ENCODE measurements around the gene VANGL2.

Gene VANGL2

DNA sequence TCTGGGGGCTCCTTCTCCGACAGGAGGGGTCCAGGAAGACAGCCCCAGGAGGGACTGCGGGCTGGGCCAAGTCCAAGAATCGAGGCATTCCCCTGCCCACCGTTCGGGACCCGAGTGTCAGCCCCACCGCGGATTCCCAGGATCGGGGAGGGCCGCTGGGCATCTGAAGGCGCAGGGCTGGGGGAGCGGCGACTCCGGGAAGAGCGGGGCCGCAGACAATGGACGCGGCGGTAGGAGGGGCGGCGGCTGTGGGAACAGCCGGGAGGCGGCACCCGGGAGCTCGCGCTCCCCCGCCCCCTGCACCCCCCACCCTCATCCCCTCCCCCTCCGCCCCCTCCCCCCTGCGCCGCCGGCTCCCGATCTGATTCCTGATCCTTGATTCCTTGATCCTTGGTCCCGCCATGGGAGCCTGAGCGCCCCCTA is at the start of gene VANGL2:
Gene VANGL2, plus strand, starts transcription at position 342 of the 423 bp plus-strand sequence. CDS start 15,274 bp downstream, outside the sequence.
- no peak for DNase-seq (ENCODE audit: low read depth, low spot score)

DNA sequence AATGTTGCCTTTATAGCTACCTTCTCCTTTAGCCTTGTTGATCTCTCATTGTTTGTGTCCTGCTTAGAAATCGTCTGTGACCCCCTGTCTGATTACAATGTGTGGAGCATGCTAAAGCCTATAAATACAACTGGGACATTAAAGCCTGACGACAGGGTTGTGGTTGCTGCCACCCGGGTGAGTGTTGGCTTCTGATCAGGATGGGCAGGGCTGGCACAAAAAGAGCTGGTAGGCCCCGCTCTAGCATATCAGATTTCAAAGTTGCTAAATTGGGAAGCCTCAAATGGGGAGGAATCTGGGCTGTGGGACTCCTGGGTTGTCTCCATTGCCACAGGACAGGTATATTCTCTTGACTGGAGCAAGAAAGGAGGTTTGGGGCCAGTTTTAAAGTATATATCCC is 48.7 kb upstream of the VANGL2 start:
- DNase-seq (ENCODE audit: low read depth, low spot score): no peak

DNA sequence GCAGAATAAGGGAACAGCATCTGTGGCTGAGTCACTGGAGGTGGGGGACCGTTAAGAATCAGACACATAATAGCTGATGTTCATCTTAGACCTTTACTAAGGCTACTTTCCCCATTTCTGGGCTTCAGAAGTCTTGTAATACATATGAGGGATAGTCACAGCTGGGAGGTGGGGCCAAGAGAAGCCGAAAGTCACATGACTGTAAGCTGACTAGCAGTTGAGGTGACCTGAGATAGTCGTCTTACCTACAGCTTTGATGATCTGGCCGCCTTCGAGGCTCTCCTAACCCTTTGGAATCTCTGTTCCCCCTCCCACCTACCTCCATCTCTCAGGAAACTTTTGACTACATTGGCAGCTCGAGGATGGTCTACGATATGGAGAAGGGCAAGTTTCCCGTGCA is 47.8 kb upstream of the VANGL2 start:
- no peak for DNase-seq (ENCODE audit: low read depth, low spot score)

DNA sequence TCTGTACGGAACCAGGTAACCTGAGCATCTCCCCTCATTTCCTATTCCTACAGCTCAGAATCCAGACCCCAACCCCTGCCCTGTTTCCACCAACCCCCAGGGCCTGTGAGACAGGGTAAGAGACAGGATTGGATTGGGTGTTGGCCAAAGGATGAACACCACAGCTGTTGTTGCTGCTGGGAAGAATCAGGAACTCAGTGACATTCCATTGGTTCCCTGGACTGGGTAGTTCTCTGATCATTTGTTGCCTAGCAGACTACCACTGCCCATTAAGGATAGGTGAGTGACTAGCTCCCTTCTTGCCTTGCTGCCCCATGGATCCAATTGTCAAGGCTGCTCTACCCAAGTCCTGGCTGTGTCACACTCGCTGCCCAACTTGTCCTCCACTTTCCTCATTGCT is 47.1 kb upstream of the VANGL2 start:
- no peak for DNase-seq (ENCODE audit: low read depth, low spot score)

DNA sequence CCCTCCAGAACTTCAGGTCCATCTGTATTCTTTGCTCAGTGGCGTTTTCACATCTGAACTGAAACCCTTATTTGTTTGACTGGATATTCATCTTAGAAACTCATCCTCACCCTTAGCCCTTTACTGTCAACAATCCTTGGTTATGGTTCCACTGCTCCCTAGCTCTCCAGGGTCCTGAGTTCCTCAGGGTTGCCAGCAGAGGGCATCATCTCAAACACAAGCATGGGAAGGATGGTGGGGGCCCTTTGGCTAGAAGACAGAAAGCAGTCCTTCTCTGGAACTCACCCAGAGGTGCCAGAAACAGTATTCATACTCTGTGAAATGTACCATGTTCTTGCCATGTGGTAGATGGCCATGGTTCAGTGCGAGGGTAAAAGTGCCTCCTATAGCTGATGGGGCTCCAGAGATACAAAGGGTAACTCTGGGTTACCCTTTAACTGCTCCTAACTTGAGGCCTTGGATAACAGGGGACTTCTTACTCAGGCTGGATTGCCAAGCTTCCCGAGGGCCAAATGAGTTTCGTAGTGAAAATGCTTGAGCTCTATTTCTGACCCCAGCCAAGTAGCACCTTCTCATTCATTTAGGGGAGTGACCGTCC is 45.9 kb upstream of the VANGL2 start:
- no peak for DNase-seq (ENCODE audit: low read depth, low spot score)

DNA sequence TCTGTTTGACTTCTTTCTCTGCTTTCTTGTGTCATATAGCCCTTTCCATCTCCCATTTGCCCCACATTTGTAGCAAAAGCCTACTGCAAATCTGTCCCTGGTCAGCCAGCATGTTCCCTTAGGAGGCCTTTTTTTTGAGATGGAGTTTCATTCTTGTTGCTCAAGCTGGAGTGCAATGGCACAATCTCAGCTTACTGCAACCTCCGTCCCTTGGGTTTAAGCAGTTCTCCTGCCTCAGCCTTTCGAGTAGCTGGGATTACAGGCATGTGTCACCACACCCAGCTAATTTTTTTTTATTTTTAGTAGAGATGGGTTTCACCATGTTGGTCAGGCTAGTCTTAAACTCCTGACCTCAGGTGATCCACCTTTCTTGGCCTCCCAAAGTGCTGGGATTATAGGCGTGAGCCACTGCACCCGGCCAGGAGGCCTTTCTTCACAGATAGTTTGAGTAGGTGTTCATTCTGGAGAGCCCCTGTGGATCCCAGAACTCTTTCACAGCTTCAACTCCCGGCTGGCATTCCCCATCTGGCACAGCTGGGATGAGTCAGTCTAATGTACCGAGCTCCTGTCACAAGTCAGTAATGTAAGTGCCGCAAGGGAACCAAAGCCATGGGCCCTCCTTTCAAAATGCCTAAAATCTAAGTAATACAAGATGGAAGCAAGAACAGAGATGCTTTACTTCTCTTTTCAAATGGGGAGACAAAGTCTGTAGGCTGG is 42.9 kb upstream of the VANGL2 start:
- no peak for DNase-seq (ENCODE audit: low read depth, low spot score)

DNA sequence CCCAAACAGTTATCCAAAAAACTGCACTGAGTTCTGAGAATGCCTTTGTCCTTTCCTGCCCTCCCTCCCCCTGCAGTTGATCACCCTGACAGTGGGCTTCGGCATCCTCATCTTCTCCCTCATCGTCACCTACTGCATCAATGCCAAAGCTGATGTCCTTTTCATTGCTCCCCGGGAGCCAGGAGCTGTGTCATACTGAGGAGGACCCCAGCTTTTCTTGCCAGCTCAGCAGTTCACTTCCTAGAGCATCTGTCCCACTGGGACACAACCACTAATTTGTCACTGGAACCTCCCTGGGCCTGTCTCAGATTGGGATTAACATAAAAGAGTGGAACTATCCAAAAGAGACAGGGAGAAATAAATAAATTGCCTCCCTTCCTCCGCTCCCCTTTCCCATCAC is 42.3 kb upstream of the VANGL2 start:
- no peak for DNase-seq (ENCODE audit: low read depth, low spot score)

DNA sequence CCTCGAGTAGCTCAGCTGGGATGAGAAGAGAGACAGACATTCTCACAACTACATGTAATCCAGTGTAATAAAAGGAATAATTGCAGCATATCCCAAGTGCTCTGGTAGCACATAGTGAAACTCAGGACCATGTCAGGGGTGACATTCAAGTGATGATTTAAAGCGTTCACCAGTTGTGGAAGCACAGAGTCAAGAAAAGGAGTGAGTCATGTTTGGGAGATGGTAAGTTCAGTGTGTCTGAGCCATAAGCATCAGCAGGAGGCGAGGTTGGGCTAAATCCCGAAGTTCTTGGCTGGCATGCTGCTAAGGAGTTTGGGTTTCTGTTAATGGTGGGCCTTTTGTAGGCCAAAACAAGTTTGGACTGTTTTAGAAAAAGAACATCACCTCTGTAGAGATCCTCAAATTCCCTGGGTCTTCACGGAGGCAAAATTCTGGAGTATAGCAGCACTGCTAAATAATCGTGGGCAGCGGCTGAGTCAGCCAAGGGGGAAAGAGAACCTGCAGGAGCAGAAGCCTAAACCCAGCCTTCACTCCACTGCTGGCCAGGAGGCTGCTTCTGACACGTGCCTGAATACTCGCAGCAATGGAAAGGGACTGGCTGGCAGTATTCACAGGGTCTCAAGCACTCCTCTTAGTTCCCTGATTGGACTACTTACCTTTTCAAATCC is 40.7 kb upstream of the VANGL2 start:
- DNase-seq (ENCODE audit: low read depth, low spot score): no peak

DNA sequence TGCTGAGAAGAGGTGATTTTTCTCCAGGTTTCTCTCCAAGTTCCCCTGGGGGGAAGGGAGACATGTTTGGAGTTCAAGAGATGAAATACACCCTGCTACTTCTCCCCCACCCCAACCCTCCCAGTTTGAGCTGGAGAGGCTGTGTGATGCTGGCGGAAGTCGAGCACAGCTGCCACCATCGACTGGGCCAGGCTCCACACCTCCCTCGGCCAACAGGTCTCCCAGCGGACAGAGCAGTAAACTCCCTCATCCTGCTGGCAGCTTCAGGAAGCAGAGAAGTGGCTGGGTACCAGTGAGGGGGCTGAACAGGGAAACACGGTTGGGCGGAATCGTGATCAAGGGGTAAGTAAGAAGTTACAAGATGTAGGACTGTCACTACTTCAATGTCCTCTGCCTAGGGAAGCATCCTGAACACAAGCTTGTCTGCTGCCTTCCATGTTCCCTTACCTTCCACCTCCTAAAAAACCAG is 40.1 kb upstream of the VANGL2 start:
- DNase-seq (ENCODE audit: low read depth, low spot score): no peak

DNA sequence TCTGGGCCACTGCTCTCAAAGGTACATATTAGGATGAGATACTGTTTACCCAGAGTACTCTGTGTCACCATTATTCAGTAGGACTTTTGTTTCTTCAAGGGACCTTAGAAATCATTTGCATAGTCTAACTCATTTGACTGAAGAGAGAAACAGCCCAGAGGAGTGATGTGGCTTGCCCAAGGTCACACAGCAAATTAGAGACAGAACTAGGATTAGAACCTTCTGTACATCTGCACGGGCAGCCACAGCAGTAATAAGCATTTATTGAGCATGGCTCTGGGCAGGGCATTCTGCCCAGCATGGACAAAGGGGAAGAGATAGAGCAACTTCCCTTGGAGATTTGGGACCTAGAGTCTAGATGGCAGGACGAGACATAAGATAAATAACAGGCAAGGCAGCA is 39.2 kb upstream of the VANGL2 start:
- no peak for DNase-seq (ENCODE audit: low read depth, low spot score)

DNA sequence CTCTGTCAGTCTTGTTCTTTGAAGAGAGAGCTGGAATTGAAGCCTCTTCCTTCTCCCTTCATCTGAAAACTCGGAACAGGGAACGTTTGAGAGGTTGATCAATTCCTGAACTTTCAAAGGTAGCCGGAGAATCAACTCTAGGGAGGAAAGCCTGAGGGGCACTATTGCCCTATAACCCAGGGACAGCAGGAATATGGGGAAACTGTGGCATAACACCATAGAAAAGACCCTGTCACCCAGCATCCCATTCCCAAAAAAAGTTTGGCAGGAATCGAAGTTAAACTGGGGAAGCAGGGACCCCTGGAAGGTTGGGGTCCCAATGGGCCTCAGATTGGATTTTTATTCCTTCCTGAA is 38.6 kb upstream of the VANGL2 start:
- DNase-seq (ENCODE audit: low read depth, low spot score): no peak

DNA sequence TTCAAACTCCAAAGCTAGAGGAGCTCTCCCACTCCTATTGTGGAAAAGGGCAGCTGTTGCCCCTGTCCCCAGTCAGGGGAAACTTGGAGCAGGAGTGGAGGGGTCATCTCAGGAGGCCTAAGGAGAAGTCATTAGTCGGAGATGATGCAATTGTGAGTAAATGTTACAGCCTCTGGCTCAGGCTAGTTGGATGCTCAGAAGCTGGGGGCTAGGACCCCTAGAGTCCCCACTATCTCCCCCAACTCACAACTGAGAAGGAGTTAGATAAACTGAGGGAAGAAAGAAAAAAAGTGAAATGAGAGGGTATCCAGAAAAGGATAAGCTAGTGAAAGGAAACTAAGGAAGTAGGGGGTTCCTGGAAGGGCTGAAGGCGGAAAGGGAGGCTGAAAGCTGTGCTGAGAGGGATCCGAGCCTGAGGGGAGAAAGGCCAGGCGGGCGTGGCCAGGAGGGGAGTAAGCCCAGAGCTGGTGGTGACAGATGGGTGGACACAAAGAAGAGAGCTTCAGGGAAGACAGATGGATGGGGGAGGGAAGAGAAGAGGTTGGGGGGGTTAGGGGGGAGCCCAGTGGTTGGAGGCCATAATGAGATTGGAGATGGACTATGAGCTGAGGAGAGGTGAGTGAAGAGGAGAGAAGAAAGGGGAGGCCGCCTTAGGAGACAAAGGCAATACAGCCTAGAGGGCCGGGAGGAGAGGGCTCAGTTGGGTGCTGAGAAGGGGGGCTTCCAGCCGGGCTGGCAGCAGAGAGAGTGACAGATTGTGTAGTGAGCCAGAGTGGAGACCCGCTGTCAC is 38.0 kb upstream of the VANGL2 start:
- DNase-seq (ENCODE audit: low read depth, low spot score): no peak

DNA sequence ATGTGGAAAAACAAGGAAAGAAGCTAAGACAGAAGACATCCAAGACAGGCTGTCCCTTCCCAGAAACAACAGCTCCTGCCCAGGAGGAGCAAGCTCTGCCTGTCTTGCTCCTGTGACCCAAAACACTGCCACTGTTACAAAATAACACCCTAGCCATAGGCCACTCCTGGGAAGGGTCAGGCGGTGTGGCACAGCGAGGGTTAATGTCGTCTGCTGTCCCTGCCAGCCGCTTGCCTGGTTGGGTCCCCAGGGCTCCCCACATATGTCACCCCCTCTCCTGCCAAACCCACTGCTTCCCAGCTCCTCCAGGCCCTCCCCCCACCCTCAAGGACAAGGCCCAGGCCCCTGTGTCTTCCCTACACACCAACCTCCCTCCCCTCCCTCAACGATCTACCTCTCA is 37.4 kb upstream of the VANGL2 start:
- no peak for DNase-seq (ENCODE audit: low read depth, low spot score)

DNA sequence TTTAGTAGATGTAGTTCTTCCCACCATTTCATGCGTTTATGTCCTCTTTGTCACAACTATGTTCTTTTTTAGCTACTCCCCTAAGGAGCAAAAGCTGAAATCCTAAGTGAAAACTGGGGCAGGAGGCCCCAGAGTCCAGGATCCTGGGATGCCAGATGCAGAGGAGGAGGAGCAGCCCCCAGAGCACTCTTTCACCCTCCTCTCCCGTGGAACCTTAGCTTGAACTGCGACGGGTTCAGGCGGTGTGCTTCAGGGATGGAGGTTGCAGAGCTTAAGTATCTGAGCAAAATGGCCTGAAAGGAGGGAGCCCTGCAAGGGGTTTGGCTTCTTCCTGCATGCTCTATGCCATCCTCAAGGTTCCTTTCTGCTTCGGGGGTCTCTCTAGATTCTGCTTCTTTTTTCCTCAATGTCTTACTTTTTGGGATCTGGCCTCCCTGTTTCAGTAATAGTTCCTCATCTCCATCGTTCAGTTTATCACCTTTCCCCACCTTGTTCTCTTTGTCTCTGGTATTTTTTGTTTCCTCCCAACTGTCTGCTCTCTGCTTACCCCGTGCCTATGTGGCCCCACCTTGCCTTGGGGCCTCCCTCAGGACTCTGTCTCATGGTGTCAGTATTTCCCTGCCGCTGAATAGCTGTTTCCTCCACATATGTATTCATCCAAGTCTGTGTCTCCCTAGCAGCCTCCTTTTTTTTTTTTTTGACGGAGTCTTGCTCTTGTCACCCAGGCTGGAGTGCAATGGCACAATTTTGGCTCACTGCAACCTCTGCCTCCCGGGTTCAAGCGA is 36.2 kb upstream of the VANGL2 start:
- DNase-seq (ENCODE audit: low read depth, low spot score): no peak

DNA sequence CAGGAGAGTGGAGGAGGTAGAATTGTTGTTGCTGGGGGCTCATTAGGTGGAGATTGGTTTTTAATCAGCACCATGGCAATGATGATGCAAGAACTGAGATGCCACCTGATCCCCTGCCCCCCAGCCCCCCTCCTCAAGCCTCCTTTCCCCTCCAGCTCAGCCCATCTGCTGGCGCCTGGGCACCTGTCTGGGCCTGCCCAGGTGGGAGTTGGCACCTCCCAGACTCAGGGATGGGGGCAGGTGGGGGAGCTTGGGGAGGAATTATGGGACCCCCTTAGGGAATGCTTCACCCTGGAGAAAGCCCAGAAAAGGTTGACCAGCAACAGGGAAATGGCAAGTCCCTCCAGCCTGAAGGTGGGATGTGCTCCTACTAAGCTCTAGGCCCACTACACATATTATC is 35.0 kb upstream of the VANGL2 start:
- no peak for DNase-seq (ENCODE audit: low read depth, low spot score)

DNA sequence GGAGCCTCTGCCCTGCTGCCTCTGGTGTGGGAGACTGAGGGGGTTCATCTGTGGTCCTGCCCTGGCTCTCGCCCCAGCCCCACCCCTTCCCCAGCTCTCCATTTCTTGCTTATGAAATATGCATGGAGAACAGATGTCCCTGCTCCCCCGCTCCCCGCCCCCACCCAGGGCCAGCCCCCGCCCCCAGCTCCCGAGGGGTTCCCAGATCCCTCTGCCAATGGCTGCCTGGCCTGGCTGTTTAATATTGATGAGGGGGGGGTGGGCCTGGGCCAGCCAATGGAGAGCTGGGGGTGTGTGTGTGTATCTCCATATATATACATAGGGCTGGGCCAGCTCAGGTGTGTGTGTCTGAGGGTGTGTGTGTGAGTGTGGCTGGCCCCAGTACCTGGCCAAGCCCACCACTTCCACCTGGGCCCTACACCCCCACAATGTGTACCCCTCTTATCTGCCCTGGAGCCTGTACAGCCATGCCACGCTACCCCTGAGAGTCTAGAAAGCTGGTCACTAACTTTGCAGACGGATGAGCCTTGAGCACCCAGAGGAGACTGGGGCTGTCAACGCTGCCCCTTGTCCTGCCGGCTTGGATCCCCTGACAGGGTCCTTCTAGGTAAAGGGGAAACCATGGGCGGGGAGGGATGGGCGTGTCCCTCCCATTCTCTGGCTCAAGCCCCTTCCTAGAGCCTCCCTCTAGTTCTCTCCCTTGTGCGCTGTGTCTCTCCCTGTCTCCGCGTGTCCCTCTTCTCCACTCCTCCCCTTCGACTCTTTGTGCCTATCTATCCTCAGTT is 33.4 kb upstream of the VANGL2 start, which contains the start of gene NHLH1:
Gene NHLH1, plus strand, starts transcription at position 341 of the 785 bp plus-strand sequence. CDS start 3,661 bp downstream, outside the sequence.
- no peak for DNase-seq (ENCODE audit: low read depth, low spot score)

DNA sequence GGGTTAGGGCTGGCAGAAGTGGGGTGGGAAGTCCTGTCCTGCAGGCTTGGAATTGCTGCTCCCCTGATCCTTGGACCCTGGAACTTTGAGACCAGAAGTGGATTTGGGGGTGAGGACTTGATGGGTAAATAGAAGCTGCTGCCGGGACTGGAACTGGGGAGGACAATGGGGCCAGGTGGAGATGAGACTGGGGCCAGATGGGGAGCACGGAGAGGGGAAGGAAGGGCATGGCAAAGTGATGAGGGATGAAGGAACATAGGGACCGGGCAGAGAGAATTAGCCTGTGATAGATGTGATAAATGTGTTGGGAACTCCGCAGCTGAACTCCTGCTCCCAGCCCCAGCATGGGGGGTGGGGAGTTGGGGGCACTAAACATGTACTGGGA is 32.9 kb upstream of the VANGL2 start:
- no peak for DNase-seq (ENCODE audit: low read depth, low spot score)

DNA sequence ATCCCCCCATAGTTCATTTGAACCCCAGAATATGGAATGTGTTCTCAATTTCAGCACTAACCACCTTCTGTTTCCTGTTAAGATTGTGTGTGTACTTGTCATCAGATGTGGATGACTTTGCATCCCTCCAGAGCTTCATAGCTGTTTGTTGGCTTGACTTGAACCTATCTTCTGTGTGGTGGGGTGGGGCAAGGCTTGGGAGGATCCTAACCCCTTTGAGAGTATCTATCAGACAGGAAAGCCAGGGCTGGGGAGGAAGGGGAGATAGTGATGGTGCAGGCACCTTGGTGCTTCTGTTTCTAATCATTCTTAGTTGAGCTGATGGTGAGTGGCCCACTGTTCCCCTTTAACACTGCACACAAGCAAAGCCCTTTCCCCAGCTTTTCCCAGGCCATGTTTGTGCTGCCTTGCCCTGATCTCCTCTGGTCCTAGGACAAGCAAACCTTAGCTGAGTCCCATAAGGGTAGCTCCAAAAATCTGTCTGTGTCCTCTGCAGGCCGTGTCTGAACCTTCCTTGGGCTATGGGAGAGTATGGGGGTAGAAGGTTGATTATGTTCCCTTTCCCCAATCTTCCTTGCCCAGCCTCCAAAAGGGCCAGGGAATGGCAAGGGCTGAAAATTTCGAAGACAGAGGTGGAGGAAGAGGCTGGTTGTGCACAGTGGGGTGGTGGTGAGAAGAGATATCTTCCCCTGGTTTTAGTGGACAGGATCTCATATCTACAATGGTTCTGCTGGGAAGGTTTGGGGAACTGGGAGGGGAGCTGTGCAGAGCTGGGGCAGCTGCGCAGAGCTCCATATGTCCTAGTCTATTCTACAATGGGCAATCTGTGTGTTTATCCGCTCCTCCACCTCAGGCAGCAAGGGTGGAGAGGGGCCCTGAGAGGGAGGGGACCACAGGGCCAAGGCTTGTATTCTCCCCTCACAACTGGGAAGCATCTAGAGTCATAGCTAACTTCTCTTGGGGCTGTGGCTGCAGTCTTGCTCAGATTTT is 32.1 kb upstream of the VANGL2 start:
- no peak for DNase-seq (ENCODE audit: low read depth, low spot score)

DNA sequence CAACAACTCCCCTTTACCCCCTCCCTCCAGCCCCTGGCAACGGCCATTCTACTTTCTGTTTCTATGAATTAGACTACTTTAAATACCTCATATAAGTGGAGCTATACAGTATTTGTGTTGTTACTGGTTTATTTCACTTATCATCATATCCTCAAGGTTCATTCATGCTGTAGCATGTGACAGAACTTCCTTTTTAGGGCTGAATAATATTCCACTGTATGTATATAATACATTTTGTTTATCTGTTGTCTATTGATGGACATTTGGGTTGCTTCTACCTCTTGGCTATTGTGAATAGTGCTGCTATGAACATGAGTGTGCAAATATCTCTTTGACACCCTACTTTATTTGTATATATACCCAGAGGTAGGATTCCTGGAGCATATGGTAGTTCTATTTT is 31.3 kb upstream of the VANGL2 start:
- DNase-seq (ENCODE audit: low read depth, low spot score): no peak
